ENCODE measurements around the gene MED1. TPM values are rescaled to one million over a fixed set of nuclear protein-coding genes. Genes with fewer than 3 reads are reported as not detected.

Gene MED1
- polyA plus RNA-seq, 1 of the 3 experiments (the other 2 are of a cell fraction), result 12.3 TPM

DNA sequence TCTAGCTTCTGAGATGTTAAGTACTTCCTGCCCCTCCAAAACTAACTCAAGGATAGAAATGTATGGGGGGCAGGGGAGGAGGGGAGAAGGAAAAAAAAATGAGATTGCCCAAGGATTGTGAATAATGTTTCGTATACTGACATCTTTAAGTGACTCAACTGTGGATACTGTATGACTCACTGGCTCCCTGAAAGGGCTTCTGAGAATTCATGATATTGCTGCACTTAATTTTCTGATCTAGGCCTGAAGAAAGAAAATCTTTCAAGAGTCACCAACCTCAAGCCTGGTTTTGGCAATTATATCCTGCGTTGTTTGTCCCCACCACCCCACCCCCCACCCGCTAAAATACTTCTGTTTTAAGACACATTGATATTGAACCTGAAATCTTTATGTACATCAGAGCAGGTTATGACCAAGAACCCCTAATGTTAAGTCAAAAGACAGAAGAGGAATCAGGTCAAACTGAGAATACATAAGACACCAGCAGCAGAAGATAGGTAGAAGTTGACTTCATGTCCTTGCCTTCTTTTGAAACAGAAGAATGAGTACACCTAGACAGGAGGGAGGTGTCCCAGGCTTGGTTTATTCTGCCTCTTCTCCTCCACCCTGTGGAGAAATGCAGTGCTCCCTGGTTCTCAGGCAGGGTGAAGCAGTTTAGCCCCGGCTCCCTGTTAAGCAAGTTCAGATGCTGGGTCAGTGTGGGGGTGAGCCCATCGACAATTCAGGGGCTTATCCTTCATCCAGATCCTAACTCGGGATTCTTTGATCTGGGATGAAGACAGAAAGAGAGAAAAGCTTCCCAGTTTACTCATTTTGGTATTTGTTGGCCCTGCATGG, 46.3 kb downstream of the MED1 start:
- CTCF ChIA-PET, result interaction anchor here (1.3 kb wide), 1 partner anchor 161 kb away, joined by 3 read pairs; no protein-coding TSS in a partner anchor
- Histone ChIP-seq H3K9me3 (no peaks in the 10 kb centered on the region), H3K27me3 (ENCODE audit: insufficient read depth) (no peaks in the 10 kb centered on the region), H3K79me2 (ENCODE audit: insufficient read depth) (peaks cover 15% of the 10 kb centered on the region), H3K36me3 (replicated peaks in 1 of 2; ENCODE audit: control insufficient read depth in 1 of 2, insufficient read depth in 2 of 2, low read length in 1 of 2) (peaks cover 28 to 38% of the 10 kb centered on the region in 2 experiments), H2AFZ (ENCODE audit: low read depth) (no peak overlapping the region), H3K9ac (peak overlapping the region; percentile 5; the same call in 1 of the 2 replicates), H3K9me2 (no peaks in the 10 kb centered on the region), H3F3A (replicated peaks; ENCODE audit: insufficient read depth) (peaks cover 43% of the 10 kb centered on the region), H3K4me1 (ENCODE audit: control insufficient read depth in 1 of 2, insufficient read depth in 2 of 2, low read depth in 1 of 2, low read length in 1 of 2) (peaks cover 6 to 12% of the 10 kb centered on the region in 2 experiments; a peak in 3 of 4 replicates), H3K4me3 (ENCODE audit: low read depth in 2 of 2, low read length in 1 of 2) (0 out of 4 replicates have a peak overlapping the region, but pooled peaks of 1 of the 2 experiments have one; percentile 1), H3K27ac (ENCODE audit: low read depth in 2 of 2, low read length in 1 of 2) (peak overlapping the region in 1 of 2 experiments; percentile 87; a peak in 3 of 4 replicates), H4K20me1 (ENCODE audit: insufficient read depth) (peaks cover 14% of the 10 kb centered on the region), H3K4me2 (peak overlapping the region; percentile 56)
- no peak for DNase-seq
- 36% methylated on average over 6 of the region's 6 CpGs for WGBS (ENCODE audit: low lambda C conversion rate)
- TF ChIP-seq ELF1 (IDR thresholded peaks at IDR 0.05) (peak; percentile 17; the same call in 1 of the 2 replicates), TAF1 (IDR thresholded peaks at IDR 0.05; ENCODE audit: borderline replicate concordance, low read depth, low read length) (no peak), FOSL2 (IDR thresholded peaks at IDR 0.05; ENCODE audit: borderline replicate concordance, low read depth) (peak; percentile 97), YY1 (IDR thresholded peaks at IDR 0.05; ENCODE audit: low read depth) (no peak; the same call in 1 of the 2 replicates), TCF12 (IDR thresholded peaks at IDR 0.05) (peak; percentile 62; the same call in 1 of the 2 replicates), EP300 (IDR thresholded peaks at IDR 0.05; ENCODE audit: borderline replicate concordance in 1 of 2, low read depth in 1 of 2, low read length in 1 of 2) (0 out of 4 replicates have a peak, but pooled peaks of 1 of the 2 experiments have one; percentile 19), JUND (IDR thresholded peaks at IDR 0.05) (peak; percentile 84), POLR2AphosphoS5 (IDR thresholded peaks at IDR 0.05; ENCODE audit: low read depth, low read length) (0 out of 2 replicates have a peak, but pooled peaks have one; percentile 27)
- TF ChIP-seq, protein P1, sequence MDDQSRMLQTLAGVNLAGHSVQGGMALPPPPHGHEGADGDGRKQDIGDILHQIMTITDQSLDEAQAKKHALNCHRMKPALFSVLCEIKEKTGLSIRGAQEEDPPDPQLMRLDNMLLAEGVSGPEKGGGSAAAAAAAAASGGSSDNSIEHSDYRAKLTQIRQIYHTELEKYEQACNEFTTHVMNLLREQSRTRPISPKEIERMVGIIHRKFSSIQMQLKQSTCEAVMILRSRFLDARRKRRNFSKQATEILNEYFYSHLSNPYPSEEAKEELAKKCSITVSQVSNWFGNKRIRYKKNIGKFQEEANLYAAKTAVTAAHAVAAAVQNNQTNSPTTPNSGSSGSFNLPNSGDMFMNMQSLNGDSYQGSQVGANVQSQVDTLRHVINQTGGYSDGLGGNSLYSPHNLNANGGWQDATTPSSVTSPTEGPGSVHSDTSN (IDR thresholded peaks at IDR 0.05), result peak; percentile 58
- TF ChIP-seq, protein P2, sequence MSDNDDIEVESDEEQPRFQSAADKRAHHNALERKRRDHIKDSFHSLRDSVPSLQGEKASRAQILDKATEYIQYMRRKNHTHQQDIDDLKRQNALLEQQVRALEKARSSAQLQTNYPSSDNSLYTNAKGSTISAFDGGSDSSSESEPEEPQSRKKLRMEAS (IDR thresholded peaks at IDR 0.05; ENCODE audit: low read depth), result 0 out of 2 replicates have a peak, but pooled peaks have one; percentile 49
- POLR2A ChIA-PET, result no interaction called here

DNA sequence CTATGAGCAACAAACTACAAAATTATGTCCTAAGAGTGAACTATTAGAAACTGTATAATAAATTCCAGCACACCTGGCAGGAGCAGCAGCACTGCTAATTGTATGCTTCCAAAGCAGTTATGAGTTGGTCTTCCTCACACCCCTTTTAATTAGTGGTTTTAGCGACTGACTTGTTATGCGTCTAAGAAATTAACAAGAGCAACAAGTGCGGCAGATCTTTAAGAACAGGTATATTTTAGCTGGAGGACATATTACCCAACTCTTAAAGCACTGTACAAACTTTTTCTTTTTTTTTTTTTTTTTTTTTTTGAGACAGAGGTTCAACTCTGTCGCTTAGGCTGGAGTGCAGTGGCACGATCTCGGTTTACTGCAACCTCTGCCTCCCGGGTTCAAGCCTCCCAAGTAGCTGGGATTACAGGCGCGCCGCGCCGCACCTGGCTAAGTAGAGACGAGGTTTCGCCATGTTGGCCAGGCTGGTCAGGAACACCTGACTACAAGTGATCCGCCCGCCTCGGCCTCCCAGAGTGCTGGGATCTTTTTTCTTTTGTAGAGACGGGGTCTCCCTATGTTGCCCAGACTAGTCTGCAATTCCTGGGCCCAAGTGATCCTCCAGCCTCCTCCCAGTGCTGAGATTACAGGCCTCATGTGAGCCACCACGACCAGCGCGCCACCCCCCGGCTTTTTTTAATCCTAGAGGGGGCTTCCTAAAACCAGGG, 48.0 kb downstream of the MED1 start:
- DNase-seq, result no peak
- TF ChIP-seq ELF1 (IDR thresholded peaks at IDR 0.05) (no peak), GATA2 (CRISPR knock-in tag; IDR thresholded peaks at IDR 0.05) (no peak), POLR2AphosphoS5 (IDR thresholded peaks at IDR 0.05; ENCODE audit: low read depth, low read length) (no peak), NFIC (IDR thresholded peaks at IDR 0.05; ENCODE audit: borderline replicate concordance) (no peak), EP300 (IDR thresholded peaks at IDR 0.05; ENCODE audit: borderline replicate concordance in 1 of 2, low read depth in 1 of 2, low read length in 1 of 2) (no peak), TAF1 (IDR thresholded peaks at IDR 0.05; ENCODE audit: borderline replicate concordance, low read depth, low read length) (no peak), MEF2A (IDR thresholded peaks at IDR 0.05; ENCODE audit: borderline replicate concordance, low read depth) (no peak), FOXJ3 (CRISPR knock-in tag; IDR thresholded peaks at IDR 0.05) (no peak), MXI1 (IDR thresholded peaks at IDR 0.05; ENCODE audit: low read depth, low read length) (no peak), JUND (IDR thresholded peaks at IDR 0.05) (no peak), RXRA (IDR thresholded peaks at IDR 0.05; ENCODE audit: borderline replicate concordance, low read depth) (no peak)
- TF ChIP-seq, protein P1 (IDR thresholded peaks at IDR 0.05), result no peak
- TF ChIP-seq, protein P3, sequence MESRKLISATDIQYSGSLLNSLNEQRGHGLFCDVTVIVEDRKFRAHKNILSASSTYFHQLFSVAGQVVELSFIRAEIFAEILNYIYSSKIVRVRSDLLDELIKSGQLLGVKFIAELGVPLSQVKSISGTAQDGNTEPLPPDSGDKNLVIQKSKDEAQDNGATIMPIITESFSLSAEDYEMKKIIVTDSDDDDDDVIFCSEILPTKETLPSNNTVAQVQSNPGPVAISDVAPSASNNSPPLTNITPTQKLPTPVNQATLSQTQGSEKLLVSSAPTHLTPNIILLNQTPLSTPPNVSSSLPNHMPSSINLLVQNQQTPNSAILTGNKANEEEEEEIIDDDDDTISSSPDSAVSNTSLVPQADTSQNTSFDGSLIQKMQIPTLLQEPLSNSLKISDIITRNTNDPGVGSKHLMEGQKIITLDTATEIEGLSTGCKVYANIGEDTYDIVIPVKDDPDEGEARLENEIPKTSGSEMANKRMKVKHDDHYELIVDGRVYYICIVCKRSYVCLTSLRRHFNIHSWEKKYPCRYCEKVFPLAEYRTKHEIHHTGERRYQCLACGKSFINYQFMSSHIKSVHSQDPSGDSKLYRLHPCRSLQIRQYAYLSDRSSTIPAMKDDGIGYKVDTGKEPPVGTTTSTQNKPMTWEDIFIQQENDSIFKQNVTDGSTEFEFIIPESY (IDR thresholded peaks at IDR 0.05; ENCODE audit: borderline replicate concordance, low read depth), result no peak

More for the DNA sequence above, 48.0 kb downstream of the MED1 start:
- Histone ChIP-seq H3K4me3 (ENCODE audit: low read depth in 2 of 2, low read length in 1 of 2) (no peak overlapping the region), H3K9ac (no peak overlapping the region), H3K27ac (ENCODE audit: low read depth in 2 of 2, low read length in 1 of 2) (no peak overlapping the region), H4K20me1 (ENCODE audit: insufficient read depth) (peaks cover 23% of the 10 kb centered on the region), H2AFZ (ENCODE audit: low read depth) (no peak overlapping the region), H3K79me2 (ENCODE audit: insufficient read depth) (peaks cover 32% of the 10 kb centered on the region), H3F3A (replicated peaks; ENCODE audit: insufficient read depth) (peaks cover 51% of the 10 kb centered on the region), H3K4me1 (ENCODE audit: control insufficient read depth in 1 of 2, insufficient read depth in 2 of 2, low read depth in 1 of 2, low read length in 1 of 2) (peaks cover 6 to 14% of the 10 kb centered on the region in 2 experiments; a peak in 3 of 4 replicates), H3K9me3 (no peaks in the 10 kb centered on the region), H3K27me3 (ENCODE audit: insufficient read depth) (no peaks in the 10 kb centered on the region), H3K36me3 (replicated peaks in 1 of 2; ENCODE audit: control insufficient read depth in 1 of 2, insufficient read depth in 2 of 2, low read length in 1 of 2) (peaks cover 20 to 21% of the 10 kb centered on the region in 2 experiments), H3K4me2 (peak overlapping the region; percentile 86; the same call in 1 of the 2 replicates), H3K9me2 (no peaks in the 10 kb centered on the region)
- WGBS (ENCODE audit: low lambda C conversion rate), result 86% methylated on average over 22 of the region's 22 CpGs
- ChIA-PET CTCF (no interaction called here), POLR2A (interaction anchor here (1.7 kb wide), 1 partner anchor 48 kb away, joined by 6 read pairs; the partner anchor contains the start of gene MED1)

Data from SK-N-SH (cell line).